SK-N-MC (cell line): ENCODE data around the gene CFAP46.

Experiments
- EZH2 ChIP-seq: fragments of 200-600 bp; sonication (generic); IDR thresholded peaks from one replicate; pipeline ENCODE4 v1.6.1; 2017; ENCODE audit warnings: antibody characterized with exemption
- POLR2AphosphoS5 ChIP-seq: IDR thresholded peaks from 2 replicates; pipeline ENCODE4 v1.6.1; 2012; ENCODE audit warnings: mild to moderate bottlenecking, low read depth, low read length, borderline replicate concordance

GRCh38 chr10:132866601-132867381 is 75.6 kb downstream of the CFAP46 start:
- TF ChIP-seq EZH2 (no peak), POLR2AphosphoS5 (no peak)
